Measurements from ENCODE around the gene MYMK.

MYMK gene

GRCh38 chr9:133464638-133465037, 60.1 kb downstream of the MYMK start:
- Histone ChIP-seq H2AK5ac (ENCODE audit: low read length, severe bottlenecking) (no peak overlapping the region), H2AFZ (ENCODE audit: low read depth, low read length) (no peak overlapping the region), H3K4me3 (ENCODE audit: insufficient read depth in 1 of 2, low read depth in 1 of 2, low read length in 2 of 2) (no peak overlapping the region), H2BK12ac (ENCODE audit: low read length in 2 of 2) (no peak overlapping the region), H3K14ac (ENCODE audit: low read length in 2 of 2) (no peak overlapping the region), H3K36me3 (ENCODE audit: control insufficient read depth in 1 of 2, insufficient read depth in 2 of 2, low read depth in 1 of 2, low read length in 2 of 2) (peaks cover 9 to 56% of the 10 kb centered on the region in 2 experiments), H3K4ac (ENCODE audit: low read depth in 1 of 2, low read length in 2 of 2) (no peak overlapping the region), H3K79me1 (replicated peaks; ENCODE audit: low read length, poor library complexity, severe bottlenecking) (peaks cover 30% of the 10 kb centered on the region), H2BK120ac (ENCODE audit: low read depth, low read length) (no peak overlapping the region), H3K18ac (ENCODE audit: low read depth in 1 of 2, low read length in 2 of 2) (no peak overlapping the region), H2BK15ac (ENCODE audit: low read depth, poor library complexity, severe bottlenecking) (no peak overlapping the region), H3K27ac (ENCODE audit: low read length, poor library complexity, severe bottlenecking) (no peak overlapping the region), H3K4me1 (ENCODE audit: control insufficient read depth, insufficient read depth, low read depth, low read length) (peaks cover 15% of the 10 kb centered on the region), H3K4me2 (ENCODE audit: low read length, poor library complexity, severe bottlenecking) (no peak overlapping the region), H2BK5ac (ENCODE audit: low read depth, low read length, poor library complexity, severe bottlenecking) (no peak overlapping the region), H3K9ac (ENCODE audit: low read length) (no peak overlapping the region), H4K91ac (ENCODE audit: low read length) (no peak overlapping the region), H3K27me3 (ENCODE audit: control insufficient read depth in 1 of 2, insufficient read depth in 1 of 2, low read length in 2 of 2) (peaks cover 0 to 5% of the 10 kb centered on the region in 2 experiments), H4K8ac (ENCODE audit: low read length) (no peak overlapping the region), H3K23ac (ENCODE audit: low read length in 2 of 2) (no peak overlapping the region), H3K9me3 (ENCODE audit: control insufficient read depth, low read length) (no peaks in the 10 kb centered on the region)
- DNase-seq, result no peak
- 94% methylated on average over 10 of the region's 10 CpGs for WGBS
